K562 treated with DMSO at 1 percent for 24 hours (cell line): ENCODE measurements around the gene CPVL. TPM values are rescaled to one million over a fixed set of nuclear protein-coding genes. Genes with fewer than 3 reads are reported as not detected.

Source experiments
- total RNA-seq: library from RNA; unstranded; fragments of 300-600 nt; gene quantifications from 2 replicates; pipeline ENCODE4 v1.2.3, GENCODE V29; 2022; ENCODE audit warnings: low read depth; ENCODE audit not compliant: insufficient read depth

Gene CPVL
- total RNA-seq, result 3.0 TPM in 2 replicates

DNA sequence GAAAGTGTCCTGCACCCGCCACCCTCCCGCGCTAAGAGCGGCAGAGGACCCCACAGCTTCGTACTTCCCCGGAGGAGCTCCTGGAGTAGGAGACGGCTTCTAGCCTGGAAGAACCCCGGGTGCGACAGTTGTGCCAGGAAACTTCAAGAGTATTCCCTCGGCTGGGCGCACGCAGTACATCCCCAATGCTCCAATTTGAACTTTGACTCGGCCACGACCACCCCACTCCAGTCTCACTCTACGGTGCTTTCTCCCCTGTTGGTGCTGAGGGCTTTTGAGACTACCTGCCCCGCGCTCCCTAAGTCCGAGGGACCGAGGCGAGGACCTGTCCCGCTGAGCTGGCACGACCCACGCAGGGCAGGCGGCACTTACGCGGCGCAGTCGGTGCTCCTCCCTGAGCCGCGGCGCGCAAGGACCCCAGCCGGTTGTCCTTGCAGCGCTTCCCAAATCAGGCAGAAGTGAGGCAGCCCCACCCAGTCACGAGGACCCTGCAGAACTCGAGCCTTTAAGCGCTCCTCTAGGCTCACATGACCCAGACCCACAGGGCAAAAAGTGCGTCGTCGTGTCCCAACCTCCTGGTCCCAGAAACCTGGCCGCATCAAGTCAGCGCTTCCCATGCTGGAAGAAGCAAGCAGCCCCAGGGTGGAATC is at the start of gene CPVL:
CPVL (minus strand) TSS at position 481 of the 650 bp plus-strand sequence. CDS start 25,476 bp downstream, outside the sequence.

DNA sequence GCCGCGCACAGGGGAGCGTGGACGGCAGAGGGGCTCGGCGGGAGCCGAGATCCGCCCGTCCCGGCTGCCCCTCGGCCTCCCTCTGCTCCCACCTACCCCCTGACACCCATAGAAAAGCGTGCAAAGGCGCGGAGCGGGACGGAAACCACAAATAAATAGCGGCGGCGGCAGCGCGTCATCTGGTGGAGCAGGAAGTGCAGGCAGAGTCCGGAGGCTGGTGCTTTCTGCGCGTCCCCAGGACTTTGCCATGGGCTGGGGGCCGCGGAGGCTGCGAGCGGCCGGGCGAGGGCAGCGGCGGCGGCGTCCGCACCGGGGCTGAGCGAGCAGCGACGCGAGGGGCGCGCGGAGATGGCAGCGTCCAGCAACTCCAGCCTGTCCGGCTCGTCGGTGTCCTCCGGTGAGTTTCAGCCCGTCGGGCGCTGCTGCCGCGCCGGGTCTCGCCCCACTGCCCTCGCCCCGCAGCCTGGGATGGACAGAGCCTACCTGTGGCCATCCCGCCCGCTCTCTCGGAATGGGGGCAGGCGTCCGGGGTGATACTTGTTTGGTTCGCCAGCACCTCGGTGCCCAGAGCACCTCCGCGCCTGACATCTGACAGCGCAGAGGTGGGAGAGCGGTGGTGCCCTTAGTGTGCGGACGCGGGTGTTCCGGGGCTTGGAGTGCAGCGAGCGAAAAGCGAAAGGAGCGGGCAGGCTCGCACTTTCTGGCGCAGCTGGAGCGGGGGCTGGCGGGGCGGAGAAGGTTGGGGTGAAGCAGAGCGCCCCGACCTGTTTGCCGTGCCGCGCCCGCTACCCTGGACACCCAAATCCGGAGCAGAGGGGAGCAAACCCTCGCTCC is 48.5 kb upstream of the CPVL start, which contains the start of gene CHN2:
CHN2 (plus strand) TSS at position 182 of the 834 bp plus-strand sequence.

DNA sequence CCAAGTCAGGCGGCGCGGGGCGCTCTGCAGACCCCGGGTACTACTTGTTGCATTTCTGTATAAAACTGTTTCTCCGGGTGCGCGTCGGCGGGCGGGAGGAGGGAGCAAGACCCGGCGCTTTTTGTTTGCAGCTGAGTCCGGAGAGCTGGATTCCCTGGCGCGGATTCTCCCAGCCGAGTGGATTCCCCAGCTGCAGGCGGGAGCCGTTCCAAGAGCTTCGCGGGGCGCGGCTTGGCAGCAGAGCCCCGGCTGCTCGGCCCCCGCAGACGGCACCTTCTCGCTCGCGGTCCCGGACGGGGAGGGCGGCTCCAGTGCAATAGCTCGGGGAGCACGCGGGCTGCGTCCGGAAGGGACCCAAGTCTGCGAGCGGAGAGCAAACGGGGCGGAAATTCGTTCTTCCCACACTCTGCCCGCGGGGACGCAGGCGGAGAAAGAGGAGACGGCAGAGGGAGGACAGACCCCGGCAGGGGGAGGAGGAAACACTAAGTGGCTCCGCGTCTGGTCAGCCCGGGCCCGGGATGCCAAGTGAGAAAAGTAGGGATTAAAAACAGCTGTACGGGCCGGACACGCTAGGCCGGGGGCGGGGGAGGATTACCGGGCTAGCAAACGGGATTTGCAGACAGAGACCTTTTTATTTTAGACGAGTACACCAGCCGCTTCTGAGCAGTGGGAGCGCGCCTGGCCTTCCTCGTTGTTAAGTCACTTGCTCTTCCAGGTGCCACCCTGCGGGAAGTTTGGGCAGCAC is 187.9 kb downstream of the CPVL start, which contains the start of gene TRIL:
TRIL (minus strand) TSS at position 96 of the 745 bp plus-strand sequence. CDS start 284 bp downstream, outside the sequence.

Other genes with a start within 250 kb of the CPVL start
- not detected in 2 replicates for gene TRIL, start 188.2 kb downstream of the CPVL start, total RNA-seq
- 1.0 TPM in 1 of 2 replicates, not detected in the other for gene CHN2, start 48.2 kb upstream of the CPVL start, total RNA-seq